Embryonic facial prominence (tissue), 1 donor: ENCODE data around the gene RAB22A.
"Not testable (repeated sequence)": the region's sequence is repeated elsewhere in the genome, so short reads cannot be mapped to it uniquely, and the experiment has no call there.

Experiments used
- DNase-seq: peaks from one replicate; pipeline ENCODE4 v3.0.0-alpha.2; 2016; ENCODE audit errors: extremely low spot score

The RAB22A gene

GRCh38 chr20:58414786-58415185 lies 105.3 kb downstream of the RAB22A start:
- DNase-seq, result not testable (repeated sequence)

GRCh38 chr20:58416057-58416456 lies 106.5 kb downstream of the RAB22A start:
- DNase-seq, result no peak

GRCh38 chr20:58416835-58417234 lies 107.3 kb downstream of the RAB22A start:
- DNase-seq, result no peak
